Hepatocyte (in vitro differentiated cells): Measurements from ENCODE around the gene STN1. TPM values are rescaled to one million over a fixed set of nuclear protein-coding genes. Genes with fewer than 3 reads are reported as not detected.

Experiments used
- DNase-seq: peaks from one replicate; pipeline ENCODE4 v3.0.0-alpha.2; 2016; ENCODE audit warnings: low spot score
- H2AFZ ChIP-seq: fragments of 200-600 bp; sonication (generic); 2 replicates; pipeline ENCODE4 v1.6.0; 2016; ENCODE audit warnings: antibody characterized with exemption, mild to moderate bottlenecking
- H3K27ac ChIP-seq: fragments of 200-600 bp; sonication (generic); 2 replicates; pipeline ENCODE4 v1.5.1; 2016; ENCODE audit warnings: mild to moderate bottlenecking
- H3K27me3 ChIP-seq: fragments of 200-600 bp; sonication (generic); 2 replicates; pipeline ENCODE4 v1.6.1; 2016
- H3K36me3 ChIP-seq: fragments of 200-600 bp; sonication (generic); replicated peaks from 2 replicates; pipeline ENCODE4 v1.5.1; 2016; ENCODE audit warnings: low read depth; ENCODE audit not compliant: insufficient read depth
- H3K4me1 ChIP-seq: fragments of 200-600 bp; sonication (generic); 2 replicates; pipeline ENCODE4 v1.5.1; 2016; ENCODE audit warnings: mild to moderate bottlenecking, moderate library complexity; ENCODE audit not compliant: insufficient read depth
- H3K4me2 ChIP-seq: fragments of 200-600 bp; sonication (generic); 2 replicates; pipeline ENCODE4 v1.6.0; 2016
- H3K4me3 ChIP-seq: fragments of 200-600 bp; sonication (generic); 2 replicates; pipeline ENCODE4 v1.5.1; 2016; ENCODE audit warnings: mild to moderate bottlenecking
- H3K79me2 ChIP-seq: fragments of 200-600 bp; sonication (generic); 2 replicates; pipeline ENCODE4 v1.6.0; 2017; ENCODE audit warnings: mild to moderate bottlenecking
- H3K9me2 ChIP-seq: fragments of 200-600 bp; sonication (generic); replicated peaks from 2 replicates; pipeline ENCODE4 v1.6.0; 2017; ENCODE audit warnings: mild to moderate bottlenecking; ENCODE audit not compliant: insufficient read depth
- H3K9me3 ChIP-seq: fragments of 200-600 bp; sonication (generic); 2 replicates; pipeline ENCODE4 v1.5.1; 2016; ENCODE audit warnings: low read depth, mild to moderate bottlenecking
- H4K20me1 ChIP-seq: fragments of 200-600 bp; sonication (generic); 2 replicates; pipeline ENCODE4 v1.6.0; 2016; ENCODE audit warnings: mild to moderate bottlenecking; ENCODE audit not compliant: insufficient read depth, poor library complexity, severe bottlenecking
- CTCF ChIP-seq: fragments of 200-600 bp; sonication (generic); IDR thresholded peaks from 2 replicates; pipeline ENCODE4 v1.5.1; 2016; ENCODE audit warnings: antibody characterized with exemption, mild to moderate bottlenecking; ENCODE audit not compliant: poor library complexity
- EZH2 ChIP-seq: fragments of 200-600 bp; sonication (generic); IDR thresholded peaks from 2 replicates; pipeline ENCODE4 v1.6.1; 2016; ENCODE audit warnings: antibody characterized with exemption, mild to moderate bottlenecking, borderline replicate concordance
- EZH2phosphoT487 ChIP-seq: fragments of 200-600 bp; sonication (generic); IDR thresholded peaks from one replicate; pipeline ENCODE4 v1.6.1; 2018; ENCODE audit warnings: antibody characterized with exemption, mild to moderate bottlenecking, low read depth, moderate library complexity; ENCODE audit not compliant: unreplicated experiment, severe bottlenecking
- WGBS: methylation state at CpG from one replicate; pipeline ENCODE4 v1.1.6; 2016; ENCODE audit warnings: low lambda C conversion rate; ENCODE audit errors: missing lambda C conversion rate; 5-methylcytosine and 5-hydroxymethylcytosine counted together
- polyA plus RNA-seq: library from polyadenylated mRNA; unstranded; fragments of >200 nt; fragmentation: Nextera tagmentation; extraction: Ambion mirVana; gene quantifications from 2 replicates; pipeline ENCODE4 v1.2.1, GENCODE V29; 2016
- total RNA-seq: library from RNA; depleted of rRNA; stranded (reverse); fragments of >200 nt; gene quantifications from 2 replicates; pipeline ENCODE4 v1.2.3, GENCODE V29; 2014

Gene STN1
- total and polyA plus RNA-seq, 2 experiments from 2014 or later, result 20.1 to 20.2 TPM

GRCh38 chr10:103858360-103858759, 59.6 kb downstream of the STN1 start:
- H2AFZ ChIP-seq, result no peak overlapping the region
- 92% methylated on average over 5 of the region's 5 CpGs for WGBS
- TF ChIP-seq EZH2phosphoT487, result no peak
- no peak for TF ChIP-seq EZH2

GRCh38 chr10:103856797-103857170, 61.2 kb downstream of the STN1 start:
- no peak for DNase-seq
- Histone ChIP-seq H3K27me3 (no peaks in the 10 kb centered on the region), H3K9me2 (no peaks in the 10 kb centered on the region), H4K20me1 (peaks cover 3% of the 10 kb centered on the region), H3K4me3 (no peak overlapping the region), H3K27ac (no peak overlapping the region), H3K9me3 (no peaks in the 10 kb centered on the region), H3K4me1 (peaks cover 29% of the 10 kb centered on the region), H2AFZ (no peak overlapping the region), H3K79me2 (peaks cover 33% of the 10 kb centered on the region), H3K36me3 (no peaks in the 10 kb centered on the region), H3K4me2 (peak overlapping the region; percentile 98)
- 80% methylated on average over 5 of the region's 5 CpGs for whole genome bisulfite sequencing
- TF ChIP-seq EZH2, result no peak
- no peak for TF ChIP-seq CTCF
- TF ChIP-seq EZH2phosphoT487, result no peak

More at GRCh38 chr10:103858360-103858759, 59.6 kb downstream of the STN1 start:
- Histone ChIP-seq H3K36me3 (no peaks in the 10 kb centered on the region), H3K4me3 (no peak overlapping the region), H3K9me2 (no peaks in the 10 kb centered on the region), H3K27ac (no peak overlapping the region), H3K4me1 (peaks cover 14% of the 10 kb centered on the region), H3K4me2 (no peak overlapping the region), H3K9me3 (no peaks in the 10 kb centered on the region), H3K27me3 (no peaks in the 10 kb centered on the region), H4K20me1 (peaks cover 3% of the 10 kb centered on the region), H3K79me2 (peaks cover 17% of the 10 kb centered on the region)
- no peak for DNase-seq

GRCh38 chr10:103855852-103856796, 61.9 kb downstream of the STN1 start:
- peaks cover 3% of the 10 kb centered on the region for H4K20me1 ChIP-seq
- peak overlapping the region; percentile 98 for H3K4me2 ChIP-seq
- H3K4me3 ChIP-seq, result peak overlapping the region; percentile 74
- WGBS, result 12% methylated on average over 28 of the region's 34 CpGs
- peaks cover 40% of the 10 kb centered on the region for H3K79me2 ChIP-seq
- no peaks in the 10 kb centered on the region for H3K9me3 ChIP-seq
- H3K9me2 ChIP-seq, result no peaks in the 10 kb centered on the region
- TF ChIP-seq EZH2phosphoT487 (no peak), EZH2 (no peak), CTCF (no peak)
- peak overlapping the region; percentile 43 for H3K27ac ChIP-seq
- no peaks in the 10 kb centered on the region for H3K36me3 ChIP-seq
- H2AFZ ChIP-seq, result peak overlapping the region; percentile 67
- DNase-seq, result no peak
- H3K27me3 ChIP-seq, result no peaks in the 10 kb centered on the region
- peaks cover 34% of the 10 kb centered on the region for H3K4me1 ChIP-seq

- no peaks in the 10 kb centered on the region for H3K9me3 ChIP-seq
- H2AFZ ChIP-seq, result peak within 1 kb of the TSS; percentile 73
- H3K4me2 ChIP-seq, result peak within 1 kb of the TSS; percentile 98
- no peaks in the 10 kb centered on the region for H3K27me3 ChIP-seq
- peaks cover 45% of the 10 kb centered on the region for H3K79me2 ChIP-seq
- peaks cover 36% of the 10 kb centered on the region for H3K4me1 ChIP-seq
- TF ChIP-seq EZH2phosphoT487 (no peak), CTCF (peak; percentile 3), EZH2 (no peak)
- DNase-seq, result peak; percentile 83
- H3K9me2 ChIP-seq, result no peaks in the 10 kb centered on the region
- H4K20me1 ChIP-seq, result peaks cover 3% of the 10 kb centered on the region
- H3K36me3 ChIP-seq, result no peaks in the 10 kb centered on the region
- H3K27ac ChIP-seq, result peak within 1 kb of the TSS; percentile 80
- no CpG with 5 or more reads among the region's 54 CpGs for WGBS
- H3K4me3 ChIP-seq, result peak within 1 kb of the TSS; percentile 74
These were observed 62.6 kb downstream of the STN1 start, which contains the start of gene SH3PXD2A for GRCh38 chr10:103855424-103855823. TSS of gene SH3PXD2A (minus strand) at chr10:103855576. CDS start at chr10:103855266, 310 bp downstream.
